GM12891 (cell line): Measurements from ENCODE around the gene LHX2.
"Not testable (repeated sequence)": the region's sequence is repeated elsewhere in the genome, so short reads cannot be mapped to it uniquely, and the experiment has no call there.

Experiments
- DNase-seq: peaks from one replicate; pipeline ENCODE4 v3.0.0; 2011; ENCODE audit warnings: low spot score; ENCODE audit not compliant: insufficient read length
- FAIRE-seq: peaks from 2 replicates; lab custom pipeline; 2011; peaks lifted over from hg19 to GRCh38; lab: Jason Lieb, UNC
- PAX5 ChIP-seq: IDR thresholded peaks from 2 replicates; pipeline ENCODE4 v1.6.1; 2011; ENCODE audit warnings: low read length, moderate library complexity, mild to moderate bottlenecking; ENCODE audit not compliant: insufficient read depth, severe bottlenecking
- POLR2A ChIP-seq: IDR thresholded peaks from 2 replicates; pipeline ENCODE4 v1.6.1; 2011; ENCODE audit warnings: low read depth, low read length, control low read depth
- POLR2AphosphoS5 ChIP-seq: IDR thresholded peaks from 2 replicates; pipeline ENCODE4 v1.6.1; 2011; ENCODE audit warnings: low read depth, low read length, control low read depth
- POU2F2 ChIP-seq: IDR thresholded peaks from 2 replicates; pipeline ENCODE4 v1.6.1; 2011; ENCODE audit warnings: low read depth, mild to moderate bottlenecking, control low read depth, low read length, moderate library complexity
- SPI1 ChIP-seq: IDR thresholded peaks from 2 replicates; pipeline ENCODE4 v1.6.1; 2011; ENCODE audit warnings: low read depth, low read length, control low read depth
- TAF1 ChIP-seq: IDR thresholded peaks from 2 replicates; pipeline ENCODE4 v1.6.1; 2011; ENCODE audit warnings: low read depth, low read length, control low read depth

LHX2 gene

GRCh38 chr9:123978981-123979380 is 32.6 kb upstream of the LHX2 start:
- FAIRE-seq (no peak), DNase-seq (no peak)
- TF ChIP-seq POLR2AphosphoS5 (no peak), PAX5 (no peak), POU2F2 (no peak), SPI1 (no peak), POLR2A (no peak), TAF1 (no peak)

GRCh38 chr9:123982535-123982934 is 29.0 kb upstream of the LHX2 start:
- FAIRE-seq (no peak), DNase-seq (no peak)
- no peak for TF ChIP-seq POLR2A
- TF ChIP-seq PAX5: no peak
- no peak for TF ChIP-seq POLR2AphosphoS5
- TF ChIP-seq TAF1: no peak
- no peak for TF ChIP-seq POU2F2
- TF ChIP-seq SPI1: no peak

GRCh38 chr9:123983047-123983446 is 28.5 kb upstream of the LHX2 start:
- TF ChIP-seq PAX5 (no peak), POLR2AphosphoS5 (no peak), POLR2A (no peak), SPI1 (no peak)
- FAIRE-seq (no peak), DNase-seq (no peak)

GRCh38 chr9:123984802-123985201 is 26.8 kb upstream of the LHX2 start:
- no peak for DNase-seq
- no peak for FAIRE-seq
- TF ChIP-seq POLR2A: no peak
- no peak for TF ChIP-seq POU2F2
- TF ChIP-seq PAX5: no peak
- no peak for TF ChIP-seq SPI1
- TF ChIP-seq TAF1: no peak
- no peak for TF ChIP-seq POLR2AphosphoS5

GRCh38 chr9:123985869-123986268 is 25.7 kb upstream of the LHX2 start:
- TF ChIP-seq POLR2A: no peak
- TF ChIP-seq POU2F2: no peak
- DNase-seq (no peak), FAIRE-seq (no peak)

GRCh38 chr9:123990427-123990826 is 21.1 kb upstream of the LHX2 start:
- no peak for DNase-seq
- no peak for FAIRE-seq
- TF ChIP-seq TAF1 (no peak), POLR2A (no peak), POU2F2 (no peak), PAX5 (no peak), SPI1 (no peak), POLR2AphosphoS5 (no peak)

- DNase-seq: not testable (repeated sequence)
- peak; percentile 58 for FAIRE-seq
These were observed 18.9 kb upstream of the LHX2 start for GRCh38 chr9:123992679-123993078.

GRCh38 chr9:123996731-123997421 is 14.7 kb upstream of the LHX2 start:
- TF ChIP-seq POLR2AphosphoS5: no peak
- TF ChIP-seq SPI1: peak; percentile 35
- TF ChIP-seq TAF1: no peak
- TF ChIP-seq PAX5: no peak
- TF ChIP-seq POU2F2: no peak
- no peak for TF ChIP-seq POLR2A
- DNase-seq (no peak), FAIRE-seq (no peak)

GRCh38 chr9:123997665-123998277 is 13.8 kb upstream of the LHX2 start:
- FAIRE-seq: peak; percentile 88
- DNase-seq: no peak
- TF ChIP-seq SPI1 (peak; percentile 87), TAF1 (no peak), POLR2AphosphoS5 (no peak)

- no peak for TF ChIP-seq POLR2A
- TF ChIP-seq POLR2AphosphoS5: no peak
- TF ChIP-seq SPI1: no peak
- TF ChIP-seq TAF1: no peak
- no peak for TF ChIP-seq POU2F2
- TF ChIP-seq PAX5: no peak
- DNase-seq (no peak), FAIRE-seq (no peak)
These were observed 13.2 kb upstream of the LHX2 start for GRCh38 chr9:123998278-123998925.
